ENCODE measurements around the gene ARX.

- no peak for TF ChIP-seq CTCF (IDR thresholded peaks at IDR 0.05 in 8 of 11, conservative IDR thresholded peaks at IDR 0.05 in 3 of 11)
- no peak for TF ChIP-seq POLR2A (IDR thresholded peaks at IDR 0.05)
Measured at GRCh38 chrX:24955372-24955930, 60.3 kb downstream of the ARX start.

Data from spleen (tissue), 7 donors.